Astrocyte of the hippocampus (primary cell): ENCODE data around the gene ADSL.

Source experiments
- DNase-seq: peaks from one replicate; pipeline ENCODE4 v3.0.0; 2011; ENCODE audit warnings: low read depth, low spot score

Gene ADSL

GRCh38 chr22:40404251-40405177 is 58.2 kb downstream of the ADSL start:
- DNase-seq = no peak

GRCh38 chr22:40405178-40406062 is 59.1 kb downstream of the ADSL start:
- no peak for DNase-seq

DNA sequence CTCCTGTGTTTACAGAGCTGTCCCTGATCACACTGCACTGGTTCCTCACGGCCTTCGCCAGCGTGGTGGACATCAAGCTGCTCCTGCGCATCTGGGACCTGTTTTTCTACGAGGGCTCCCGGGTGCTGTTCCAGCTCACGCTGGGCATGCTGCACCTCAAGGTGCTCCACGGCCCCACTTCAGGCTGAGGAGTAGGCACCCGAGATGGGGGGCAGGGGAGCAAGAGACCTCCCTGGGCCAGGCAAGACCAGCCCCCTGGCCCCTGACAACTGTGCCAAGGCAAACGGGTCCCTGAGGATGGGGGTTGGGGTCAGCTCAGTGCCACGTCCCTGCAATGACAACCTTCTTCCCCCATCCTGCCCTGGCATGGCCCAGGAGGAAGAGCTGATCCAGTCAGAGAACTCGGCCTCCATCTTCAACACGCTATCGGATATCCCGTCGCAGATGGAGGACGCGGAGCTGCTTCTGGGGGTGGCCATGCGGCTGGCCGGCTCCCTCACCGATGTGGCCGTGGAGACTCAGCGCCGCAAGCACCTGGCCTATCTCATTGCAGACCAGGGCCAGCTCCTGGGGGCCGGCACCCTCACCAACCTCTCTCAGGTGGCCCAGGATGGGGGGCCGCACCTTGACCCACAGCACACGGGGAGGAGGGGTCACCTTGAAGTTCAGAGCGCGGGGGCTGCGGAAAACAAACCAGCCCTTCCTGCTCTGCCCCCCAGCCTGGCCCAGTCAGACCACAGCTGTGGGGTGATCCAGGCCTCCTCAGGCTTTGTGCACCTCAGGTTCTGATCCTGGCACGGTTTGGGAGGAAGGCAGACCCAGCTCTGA is 60.0 kb downstream of the ADSL start:
- no peak for DNase-seq

- no peak for DNase-seq
Observed at GRCh38 chr22:40407021-40407761, 60.9 kb downstream of the ADSL start.

DNA sequence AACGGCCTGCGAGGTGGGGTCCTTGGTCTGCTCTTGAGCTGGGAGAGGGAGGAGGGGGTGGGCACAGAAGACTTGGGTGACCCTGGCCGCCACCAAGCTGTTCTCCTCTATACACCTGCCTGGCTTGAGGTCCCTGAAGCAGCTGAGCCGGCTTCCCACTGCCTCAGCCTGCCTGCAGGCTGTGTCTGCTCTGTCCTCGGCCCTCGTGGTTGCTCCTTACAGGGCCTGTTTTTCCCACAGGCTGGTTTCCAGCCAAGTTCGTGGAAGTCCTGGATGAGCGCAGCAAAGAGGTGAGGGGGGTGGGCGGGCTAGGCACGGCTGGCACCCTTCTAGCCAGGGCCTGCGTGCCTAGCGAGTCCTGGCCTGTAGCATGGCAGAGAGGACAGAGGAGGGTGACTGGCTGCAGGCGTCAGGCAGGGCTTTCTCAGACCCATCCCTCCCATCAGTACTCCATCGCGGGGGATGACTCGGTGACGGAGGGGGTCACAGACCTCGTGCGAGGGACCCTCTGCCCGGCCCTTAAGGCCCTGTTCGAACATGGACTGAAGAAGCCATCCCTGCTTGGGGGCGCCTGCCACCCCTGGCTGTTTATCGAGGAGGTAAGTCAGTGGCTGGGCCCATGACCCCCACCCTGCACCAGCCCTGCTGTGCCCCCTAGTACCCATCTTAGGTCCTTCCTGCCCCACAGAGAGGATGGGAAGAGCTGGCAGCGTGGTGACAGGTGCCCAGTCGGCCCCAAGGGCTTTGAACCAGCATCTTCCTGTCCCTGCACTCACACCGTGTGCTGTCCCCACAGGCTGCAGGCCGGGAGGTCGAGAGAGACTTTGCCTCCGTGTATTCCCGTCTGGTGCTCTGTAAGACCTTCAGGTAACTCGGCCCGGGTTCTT is 61.8 kb downstream of the ADSL start:
- no peak for DNase-seq

- DNase-seq = no peak
Observed at GRCh38 chr22:40408718-40409612, 62.7 kb downstream of the ADSL start.

GRCh38 chr22:40409613-40410113 is 63.4 kb downstream of the ADSL start:
- DNase-seq = no peak

GRCh38 chr22:40410272-40410671 is 64.0 kb downstream of the ADSL start:
- DNase-seq = no peak

GRCh38 chr22:40410731-40411505 is 64.6 kb downstream of the ADSL start:
- DNase-seq = no peak

DNA sequence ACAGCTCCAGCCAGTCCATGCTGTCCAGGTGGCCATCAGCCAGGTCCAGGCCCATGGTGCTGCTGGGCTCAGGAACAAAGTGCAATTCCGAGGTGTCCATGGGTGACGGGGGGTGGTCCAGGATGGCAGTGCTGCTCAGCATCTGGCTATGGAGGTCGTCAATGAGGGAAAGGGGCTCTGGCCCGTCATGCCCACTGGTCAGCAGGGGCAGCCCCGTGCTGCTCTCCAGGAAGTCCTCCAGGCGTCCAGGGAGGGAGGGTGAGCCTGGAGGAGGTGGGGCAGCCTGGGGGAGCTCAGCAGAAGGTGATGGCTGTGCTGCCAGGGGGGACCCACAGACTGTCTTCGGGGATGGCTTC is 65.2 kb downstream of the ADSL start:
- no peak for DNase-seq

- no peak for DNase-seq
Observed at GRCh38 chr22:40412441-40412840, 66.1 kb downstream of the ADSL start.

DNA sequence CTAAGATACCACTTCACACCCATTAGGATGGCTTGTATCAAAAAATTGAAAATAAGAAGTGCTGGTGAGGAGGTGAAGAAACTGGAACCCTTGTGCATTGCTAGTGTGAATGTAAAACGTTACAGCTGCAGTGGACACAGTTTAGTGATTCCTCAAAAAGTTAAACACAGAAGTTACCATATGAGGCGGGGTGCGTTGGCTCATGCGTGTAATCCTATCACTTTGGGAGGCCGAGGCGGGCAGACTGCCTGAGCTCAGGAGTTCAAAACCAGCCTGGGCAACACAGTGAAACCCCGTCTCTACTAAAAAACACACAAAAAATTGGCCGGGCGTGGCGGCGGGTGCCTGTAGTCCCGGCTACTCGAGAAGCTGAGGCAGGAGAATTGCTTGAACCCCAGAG is 67.6 kb downstream of the ADSL start:
- DNase-seq = no peak

DNA sequence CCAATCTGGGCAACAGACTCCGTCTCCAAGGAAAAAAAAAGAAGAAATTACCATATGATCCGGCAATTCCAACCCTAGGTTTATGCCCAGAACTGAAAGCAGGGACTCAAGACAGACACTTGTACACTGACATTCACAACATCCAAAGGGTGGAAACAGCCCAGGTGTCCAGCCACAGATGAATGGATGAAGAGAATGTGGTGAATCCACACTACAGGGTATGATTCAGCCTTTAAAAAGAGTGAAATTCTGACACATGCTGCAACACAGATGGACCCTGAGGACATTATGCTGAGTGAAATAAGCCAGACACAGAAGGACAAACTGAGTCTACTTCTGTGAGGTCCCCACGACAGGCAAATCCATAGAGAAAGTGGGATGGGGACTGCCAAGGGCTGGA is 68.0 kb downstream of the ADSL start:
- no peak for DNase-seq

- DNase-seq = no peak
Observed at GRCh38 chr22:40414838-40415505, 68.7 kb downstream of the ADSL start.

DNA sequence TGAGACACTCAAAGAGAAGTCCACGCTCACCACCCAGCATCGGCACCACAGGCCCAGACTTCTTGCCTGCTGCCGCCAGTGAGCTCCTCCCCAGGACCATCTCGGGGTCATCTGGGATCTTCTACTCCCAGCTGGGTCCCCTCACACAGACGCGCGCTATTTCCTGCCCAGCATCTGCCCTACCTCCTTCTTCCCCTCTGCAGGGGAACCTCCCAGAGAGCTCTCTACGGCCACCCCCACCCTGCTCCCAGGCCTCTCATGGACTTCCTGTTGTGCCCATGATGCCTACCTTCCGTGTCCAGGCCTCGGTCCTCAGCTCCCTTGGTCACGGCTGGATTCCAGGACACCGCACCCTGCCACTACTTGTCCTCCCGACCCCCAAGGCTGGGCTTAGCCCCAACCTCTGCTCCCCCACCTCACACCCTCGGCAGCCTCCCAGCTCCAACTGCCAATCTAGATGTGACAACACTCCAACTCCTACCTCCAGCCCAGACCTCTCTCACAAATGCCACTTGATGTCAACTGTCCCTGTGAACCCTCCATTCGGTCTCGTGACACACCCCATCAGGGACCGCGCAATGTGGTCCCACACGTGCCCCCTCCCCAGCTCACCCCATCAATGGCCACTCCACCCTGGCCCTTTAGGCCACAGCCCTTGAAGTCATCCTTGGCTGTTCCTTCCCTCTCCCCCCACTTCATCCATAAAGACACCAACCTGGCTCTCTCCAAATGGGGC is 69.4 kb downstream of the ADSL start:
- no peak for DNase-seq

DNA sequence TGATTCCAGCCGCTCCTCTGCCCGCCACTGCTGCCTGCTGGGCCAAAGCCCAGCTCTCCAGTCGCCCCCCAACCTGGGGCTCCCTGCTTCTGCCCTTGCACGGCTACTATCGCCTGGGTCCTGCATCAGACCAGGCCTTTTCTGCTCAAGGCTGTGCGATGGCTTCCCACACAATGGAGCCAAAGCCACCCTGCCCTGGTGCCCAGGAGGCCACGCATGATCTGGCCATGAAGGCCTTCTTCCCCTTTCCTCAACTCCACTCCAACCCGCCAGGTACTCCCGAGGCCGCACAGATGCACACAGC is 69.9 kb downstream of the ADSL start:
- DNase-seq = no peak

GRCh38 chr22:40416636-40417035 is 70.3 kb downstream of the ADSL start:
- no peak for DNase-seq
